Uterus (tissue), 2 donors: Measurements from ENCODE around the gene MRE11.
"Not testable (repeated sequence)": the region's sequence is repeated elsewhere in the genome, so short reads cannot be mapped to it uniquely, and the experiment has no call there.

Source experiments
- CTCF ChIP-seq, 4 experiments: fragments of 200-600 bp in 2 of 4; fragments of 450-650 bp in 2 of 4; sonication (generic) in 2 of 4; IDR thresholded peaks; one replicate each; pipeline ENCODE4 v1.5.1; 2016 to 2019; ENCODE audit warnings: antibody characterized with exemption in 4 of 4, mild to moderate bottlenecking in 2 of 4, moderate library complexity in 1 of 4
- POLR2A ChIP-seq, 2 donors: fragments of 450-650 bp; IDR thresholded peaks; one replicate each; pipeline ENCODE4 v1.6.1; 2016; ENCODE audit warnings: antibody characterized with exemption in 2 of 2, mild to moderate bottlenecking in 1 of 2, moderate library complexity in 1 of 2

- not testable (repeated sequence) for TF ChIP-seq CTCF, POLR2A (IDR thresholded peaks at IDR 0.05)
Observed at GRCh38 chr11:94506513-94506912, 12.9 kb upstream of the MRE11 start.
